Heart left ventricle (tissue), 13 donors: ENCODE results near the gene NTRK3.

Experiments used
- POLR2A ChIP-seq, 2 donors: fragments of 450-650 bp; IDR thresholded peaks; one replicate each; pipeline ENCODE4 v1.6.1; 2017; ENCODE audit warnings: antibody characterized with exemption in 2 of 2, mild to moderate bottlenecking in 2 of 2, moderate library complexity in 2 of 2
- TF ChIP-seq, protein P1 (sequence below), 12 donors: fragments of 200-600 bp; sonication (generic) in 4 of 12; IDR thresholded peaks; one replicate each; pipeline versions ENCODE4 v1.5.0 to v1.8.0; 2018 to 2022; ENCODE audit warnings: antibody characterized with exemption in 12 of 12, mild to moderate bottlenecking in 5 of 12
- donor health status: ischemic (EF 13 %, LVEDD 7.1; RV severe dilation, severe dysfunction).
- donor health status: DM: no; HTN: yes; CAD: no.
- donor health status: DM: no; HTN: no; CAD: no.
- donor health status: ischemic (EF 25% LVEDD 6.9; RV normal size, moderate dysfunction).
- donor health status: ischemic (EF 25% LVEDD 5.7; RV mildly dilated, moderate dysfunction).
- donor health status: ischemic (EF 35%, LVEDD 5.7; RV mildly dilated, moderate dysfunction).
- donor health status: nonischemic (EF 11% LVEDD 7.7; RV severe dilation, severe dysfunction).
- donor health status: DM: yes; HTN: yes; CAD: no.
- donor health status: PGD.
- donor health status: ischemic (EF 29% LVEDD 5.4; RV normal size, mild dysfunction).
- donor health status: nonischemic (EF 23%, LVEDD 6.1; RV moderate dilation, normal function).

GRCh38 chr15:87941606-87942005, 314.9 kb downstream of the NTRK3 start:
- TF ChIP-seq, protein P1, sequence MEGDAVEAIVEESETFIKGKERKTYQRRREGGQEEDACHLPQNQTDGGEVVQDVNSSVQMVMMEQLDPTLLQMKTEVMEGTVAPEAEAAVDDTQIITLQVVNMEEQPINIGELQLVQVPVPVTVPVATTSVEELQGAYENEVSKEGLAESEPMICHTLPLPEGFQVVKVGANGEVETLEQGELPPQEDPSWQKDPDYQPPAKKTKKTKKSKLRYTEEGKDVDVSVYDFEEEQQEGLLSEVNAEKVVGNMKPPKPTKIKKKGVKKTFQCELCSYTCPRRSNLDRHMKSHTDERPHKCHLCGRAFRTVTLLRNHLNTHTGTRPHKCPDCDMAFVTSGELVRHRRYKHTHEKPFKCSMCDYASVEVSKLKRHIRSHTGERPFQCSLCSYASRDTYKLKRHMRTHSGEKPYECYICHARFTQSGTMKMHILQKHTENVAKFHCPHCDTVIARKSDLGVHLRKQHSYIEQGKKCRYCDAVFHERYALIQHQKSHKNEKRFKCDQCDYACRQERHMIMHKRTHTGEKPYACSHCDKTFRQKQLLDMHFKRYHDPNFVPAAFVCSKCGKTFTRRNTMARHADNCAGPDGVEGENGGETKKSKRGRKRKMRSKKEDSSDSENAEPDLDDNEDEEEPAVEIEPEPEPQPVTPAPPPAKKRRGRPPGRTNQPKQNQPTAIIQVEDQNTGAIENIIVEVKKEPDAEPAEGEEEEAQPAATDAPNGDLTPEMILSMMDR (IDR thresholded peaks at IDR 0.05), result no peak
- TF ChIP-seq POLR2A (IDR thresholded peaks at IDR 0.05), result no peak
